Measurements from ENCODE around the gene KRT222. TPM values are rescaled to one million over a fixed set of nuclear protein-coding genes. Genes with fewer than 3 reads are reported as not detected.

The KRT222 gene
- total RNA-seq, 1 experiment from 2014 or later, result not detected

DNA sequence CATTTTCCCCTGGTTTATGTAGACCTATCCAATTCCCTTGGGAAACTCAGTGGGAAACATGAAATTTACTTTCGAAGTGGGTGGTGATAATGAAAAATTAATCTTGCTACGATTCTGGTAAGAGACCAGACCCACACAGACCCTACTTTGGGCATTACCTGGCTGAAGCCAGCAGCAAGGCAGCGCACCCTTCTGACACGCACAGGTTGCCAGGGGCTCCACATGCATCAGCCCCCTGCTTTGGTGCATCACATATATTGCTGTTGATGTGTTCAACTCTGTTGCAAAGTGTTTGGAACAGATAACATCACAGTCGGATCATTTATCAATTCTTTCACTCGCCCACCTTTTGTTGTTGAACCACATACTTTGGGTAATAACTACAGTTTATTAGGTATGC is 44.0 kb downstream of the KRT222 start:
- Histone ChIP-seq H3K27ac (ENCODE audit: low read length) (no peak overlapping the region), H3K79me2 (ENCODE audit: low read length) (no peaks in the 10 kb centered on the region), H3K4me2 (ENCODE audit: low read length) (no peak overlapping the region), H2AFZ (ENCODE audit: low read length) (no peak overlapping the region), H3K9me2 (replicated peaks; ENCODE audit: low read length) (no peaks in the 10 kb centered on the region), H3K9ac (ENCODE audit: low read length) (no peak overlapping the region), H3K9me3 (ENCODE audit: low read length) (no peaks in the 10 kb centered on the region), H3K4me1 (ENCODE audit: insufficient read depth, low read length) (no peaks in the 10 kb centered on the region), H3K4me3 (ENCODE audit: low read length) (no peak overlapping the region), H3F3A (ENCODE audit: low read length, unreplicated experiment) (no peaks in the 10 kb centered on the region), H3K27me3 (ENCODE audit: low read length) (no peaks in the 10 kb centered on the region), H4K20me1 (ENCODE audit: low read length) (no peaks in the 10 kb centered on the region), H3K36me3 (ENCODE audit: low read depth, low read length) (no peaks in the 10 kb centered on the region)
- ChIA-PET CTCF (no interaction called here), POLR2A (ENCODE audit: unreplicated experiment) (no interaction called here)
- intact Hi-C loops (cut with micrococcal nuclease), result loop anchor here (5.0 kb wide), 1 partner anchor 1046 kb away; no protein-coding TSS in a partner anchor
- TF ChIP-seq, protein P1, sequence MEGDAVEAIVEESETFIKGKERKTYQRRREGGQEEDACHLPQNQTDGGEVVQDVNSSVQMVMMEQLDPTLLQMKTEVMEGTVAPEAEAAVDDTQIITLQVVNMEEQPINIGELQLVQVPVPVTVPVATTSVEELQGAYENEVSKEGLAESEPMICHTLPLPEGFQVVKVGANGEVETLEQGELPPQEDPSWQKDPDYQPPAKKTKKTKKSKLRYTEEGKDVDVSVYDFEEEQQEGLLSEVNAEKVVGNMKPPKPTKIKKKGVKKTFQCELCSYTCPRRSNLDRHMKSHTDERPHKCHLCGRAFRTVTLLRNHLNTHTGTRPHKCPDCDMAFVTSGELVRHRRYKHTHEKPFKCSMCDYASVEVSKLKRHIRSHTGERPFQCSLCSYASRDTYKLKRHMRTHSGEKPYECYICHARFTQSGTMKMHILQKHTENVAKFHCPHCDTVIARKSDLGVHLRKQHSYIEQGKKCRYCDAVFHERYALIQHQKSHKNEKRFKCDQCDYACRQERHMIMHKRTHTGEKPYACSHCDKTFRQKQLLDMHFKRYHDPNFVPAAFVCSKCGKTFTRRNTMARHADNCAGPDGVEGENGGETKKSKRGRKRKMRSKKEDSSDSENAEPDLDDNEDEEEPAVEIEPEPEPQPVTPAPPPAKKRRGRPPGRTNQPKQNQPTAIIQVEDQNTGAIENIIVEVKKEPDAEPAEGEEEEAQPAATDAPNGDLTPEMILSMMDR (conservative IDR thresholded peaks at IDR 0.05; ENCODE audit: low read depth, low read length), result no peak
- TF ChIP-seq EZH2phosphoT487 (IDR thresholded peaks at IDR 0.05; ENCODE audit: borderline replicate concordance, low read length) (no peak), EZH2 (IDR thresholded peaks at IDR 0.05; ENCODE audit: low read length, unreplicated experiment) (no peak)
- DNase-seq (no peak), ATAC-seq (no peak)
- no TSS peak for BruUV-seq (replicated peaks)

DNA sequence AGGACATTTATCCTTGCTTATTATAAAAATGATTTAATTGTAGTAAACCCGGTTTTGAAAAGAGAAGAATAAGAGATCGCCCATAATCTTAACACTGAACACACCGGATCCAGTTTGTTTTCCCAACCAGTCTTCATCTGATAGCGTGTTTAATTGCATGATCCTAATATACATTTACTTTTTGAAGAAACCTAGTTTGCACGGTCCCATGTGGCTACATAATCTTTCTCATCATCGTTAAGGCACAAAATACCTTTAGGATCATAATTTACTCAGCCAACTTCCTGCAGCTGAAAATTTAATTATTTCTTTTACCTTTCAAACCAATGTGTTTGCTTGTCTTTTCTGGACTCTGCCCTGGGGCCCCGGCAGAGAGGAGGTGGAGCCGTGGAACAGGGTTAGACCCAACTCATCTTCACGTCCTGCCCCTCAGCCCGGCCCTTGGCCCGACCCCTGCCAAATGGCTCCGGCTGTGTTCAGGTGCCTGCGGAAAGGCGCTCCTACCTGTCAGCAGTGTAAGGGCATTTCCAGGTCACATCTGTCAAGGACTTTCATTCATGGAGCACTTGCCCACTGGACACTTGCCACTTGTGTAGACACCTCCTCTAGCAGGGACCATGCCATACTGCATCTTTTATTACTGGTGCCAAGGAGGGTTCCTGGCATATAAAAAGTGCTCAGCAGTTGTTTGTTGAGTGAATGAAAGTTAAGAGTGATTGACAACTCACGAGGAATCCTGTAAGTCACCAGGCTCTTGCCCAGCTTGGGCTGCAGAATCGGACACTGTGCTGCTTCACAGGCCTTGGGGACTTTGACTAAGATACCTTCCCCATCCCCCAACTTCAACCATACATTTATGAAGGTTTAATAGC is 46.0 kb downstream of the KRT222 start:
- H3K27ac ChIP-seq (ENCODE audit: low read length), result no peak overlapping the region
- H2AFZ ChIP-seq (ENCODE audit: low read length), result peak overlapping the region; percentile 75; the same call in 1 of the 2 replicates
- H3F3A ChIP-seq (ENCODE audit: low read length, unreplicated experiment), result no peaks in the 10 kb centered on the region
- no peaks in the 10 kb centered on the region for H3K9me2 ChIP-seq (replicated peaks; ENCODE audit: low read length)
- TF ChIP-seq EZH2phosphoT487 (IDR thresholded peaks at IDR 0.05; ENCODE audit: borderline replicate concordance, low read length) (no peak), EZH2 (IDR thresholded peaks at IDR 0.05; ENCODE audit: low read length, unreplicated experiment) (no peak)
- TF ChIP-seq, protein P1 (conservative IDR thresholded peaks at IDR 0.05; ENCODE audit: low read depth, low read length), result no peak
- H3K36me3 ChIP-seq (ENCODE audit: low read depth, low read length), result no peaks in the 10 kb centered on the region
- ChIA-PET CTCF (interaction anchor here (0.6 to 1.1 kb wide), 2 partner anchors 27 to 109 kb away, joined by 3 read pairs; no protein-coding TSS in a partner anchor), POLR2A (ENCODE audit: unreplicated experiment) (no interaction called here)
- H3K27me3 ChIP-seq (ENCODE audit: low read length), result no peaks in the 10 kb centered on the region
- no peaks in the 10 kb centered on the region for H3K9me3 ChIP-seq (ENCODE audit: low read length)
- H4K20me1 ChIP-seq (ENCODE audit: low read length), result no peaks in the 10 kb centered on the region
- ATAC-seq (no peak), DNase-seq (no peak)
- H3K4me3 ChIP-seq (ENCODE audit: low read length), result peak overlapping the region; percentile 56; the same call in 1 of the 2 replicates
- no peaks in the 10 kb centered on the region for H3K4me1 ChIP-seq (ENCODE audit: insufficient read depth, low read length)
- no peak overlapping the region for H3K9ac ChIP-seq (ENCODE audit: low read length)
- intact Hi-C loops (cut with micrococcal nuclease), result no loop called here
- BruUV-seq (replicated peaks), result no TSS peak
- H3K4me2 ChIP-seq (ENCODE audit: low read length), result peak overlapping the region; percentile 81
- no peaks in the 10 kb centered on the region for H3K79me2 ChIP-seq (ENCODE audit: low read length)

DNA sequence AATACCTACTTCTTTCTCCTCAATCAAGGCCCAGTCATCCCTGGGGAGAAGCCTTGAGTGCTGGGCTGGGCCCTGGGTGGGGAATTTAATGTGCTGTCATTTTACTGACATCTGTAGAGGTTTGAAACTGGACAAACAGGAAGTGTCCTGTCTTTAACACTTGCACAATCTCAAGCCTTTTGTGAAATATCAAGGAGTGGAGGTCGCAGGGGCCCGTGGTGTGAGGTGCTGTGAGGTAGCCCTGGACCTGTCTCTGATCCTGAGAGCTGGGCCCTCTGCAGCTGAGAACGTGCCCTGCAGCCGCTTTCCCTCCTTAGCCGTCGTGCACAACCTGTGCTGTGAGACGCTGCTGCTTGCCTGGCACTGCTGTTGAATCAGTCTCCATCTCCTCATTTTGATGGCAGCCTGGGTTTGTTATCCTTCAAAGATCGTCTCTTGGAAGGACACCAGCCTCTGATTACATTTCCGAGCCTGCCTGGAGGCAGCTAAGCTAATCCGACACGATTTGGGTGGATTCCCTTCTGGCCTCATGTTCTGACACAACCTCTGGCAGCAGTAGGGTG is 47.2 kb downstream of the KRT222 start:
- ATAC-seq (no peak), DNase-seq (peak; percentile 26)
- intact Hi-C loops (cut with micrococcal nuclease), result no loop called here
- H4K20me1 ChIP-seq (ENCODE audit: low read length), result no peaks in the 10 kb centered on the region
- POLR2A ChIA-PET (ENCODE audit: unreplicated experiment), result no interaction called here
- no peaks in the 10 kb centered on the region for H3K9me2 ChIP-seq (replicated peaks; ENCODE audit: low read length)
- no peak overlapping the region for H3K27ac ChIP-seq (ENCODE audit: low read length)
- no peak overlapping the region for H3K4me2 ChIP-seq (ENCODE audit: low read length)
- H3K9me3 ChIP-seq (ENCODE audit: low read length), result no peaks in the 10 kb centered on the region
- no peaks in the 10 kb centered on the region for H3K79me2 ChIP-seq (ENCODE audit: low read length)
- no peaks in the 10 kb centered on the region for H3K36me3 ChIP-seq (ENCODE audit: low read depth, low read length)
- H2AFZ ChIP-seq (ENCODE audit: low read length), result no peak overlapping the region
- CTCF ChIA-PET, result no interaction called here
- BruUV-seq (replicated peaks), result no TSS peak
- no peaks in the 10 kb centered on the region for H3K27me3 ChIP-seq (ENCODE audit: low read length)
- no peak overlapping the region for H3K9ac ChIP-seq (ENCODE audit: low read length)
- TF ChIP-seq EZH2 (IDR thresholded peaks at IDR 0.05; ENCODE audit: low read length, unreplicated experiment) (no peak), EZH2phosphoT487 (IDR thresholded peaks at IDR 0.05; ENCODE audit: borderline replicate concordance, low read length) (no peak)
- TF ChIP-seq, protein P1 (conservative IDR thresholded peaks at IDR 0.05; ENCODE audit: low read depth, low read length), result no peak
- H3K4me1 ChIP-seq (ENCODE audit: insufficient read depth, low read length), result no peaks in the 10 kb centered on the region
- H3F3A ChIP-seq (ENCODE audit: low read length, unreplicated experiment), result no peaks in the 10 kb centered on the region
- H3K4me3 ChIP-seq (ENCODE audit: low read length), result no peak overlapping the region
